GM12878 (cell line): ENCODE measurements around the gene KBTBD8. TPM values are rescaled to one million over a fixed set of nuclear protein-coding genes. Genes with fewer than 3 reads are reported as not detected.

Experiments used
- ATAC-seq: fragments of 200-7000 bp; cut with Tn5 transposase; 3 replicates; pipeline ENCODE4 v1.9.1; 2020; ENCODE audit warnings: mild to moderate bottlenecking, moderate library complexity
- BruUV-seq: library from RNA; stranded (reverse); fragments of 400-500 nt; replicated peaks from 2 replicates; lab custom pipeline; 2021; lab: Mats Ljungman, UMichigan
- CTCF ChIA-PET: fragments of 300-600 bp; sonication (Branson Sonifier 250); formaldehyde crosslinking; extraction: SDS; loops from one replicate; lab custom pipeline; 2021; ENCODE audit warnings: inconsistent platforms; lab: Yijun Ruan, JAX
- POLR2A ChIA-PET: fragments of 350-600 bp; formaldehyde crosslinking; extraction: SDS; loops from one replicate; lab custom pipeline; 2021; ENCODE audit warnings: inconsistent platforms; lab: Charles Lee
- RAD21 ChIA-PET: fragments of 300-600 bp; sonication (Branson Sonifier 250); formaldehyde crosslinking; loops from one replicate; lab custom pipeline; 2023; ENCODE audit warnings: antibody characterized with exemption; ENCODE audit not compliant: unreplicated experiment; lab: Charles Lee
- SMC1A ChIA-PET: fragments of 300-600 bp; sonication (Branson Sonifier 250); formaldehyde crosslinking; loops from one replicate; lab custom pipeline; 2023; ENCODE audit not compliant: unreplicated experiment, uncharacterized antibody; lab: Charles Lee
- DNase-seq: peaks from one replicate; pipeline ENCODE4 v3.0.0-alpha.2; 2011; ENCODE audit warnings: low read depth, low spot score
- FAIRE-seq: peaks from 3 replicates; lab custom pipeline; 2011; peaks lifted over from hg19 to GRCh38; lab: Jason Lieb, UNC
- H2AFZ ChIP-seq: 2 replicates; pipeline ENCODE4 v1.6.0; 2011; ENCODE audit warnings: low read depth, low read length, control low read depth; ENCODE audit not compliant: control insufficient read depth
- H3K27ac ChIP-seq: 2 replicates; pipeline ENCODE4 v1.5.1; 2011; ENCODE audit warnings: control low read depth; ENCODE audit not compliant: control insufficient read depth, insufficient read depth
- H3K27me3 ChIP-seq, 2 experiments: replicated peaks in 1 of 2; 2 replicates each; pipeline versions ENCODE4 v1.6.0 to v1.6.1; 2011; ENCODE audit warnings: low read length in 1 of 2; ENCODE audit not compliant: control insufficient read depth in 2 of 2, insufficient read depth in 2 of 2
- H3K36me3 ChIP-seq, 2 experiments: 2 replicates each; pipeline ENCODE4 v1.5.1; 2011; ENCODE audit warnings: low read length in 1 of 2; ENCODE audit not compliant: control insufficient read depth in 2 of 2, insufficient read depth in 2 of 2
- H3K4me1 ChIP-seq: 2 replicates; pipeline ENCODE4 v1.6.1; 2011; ENCODE audit warnings: mild to moderate bottlenecking, low read length, moderate library complexity, mixed read lengths; ENCODE audit not compliant: control insufficient read depth, insufficient read depth
- H3K4me2 ChIP-seq: 2 replicates; pipeline ENCODE4 v1.6.0; 2011; ENCODE audit warnings: control low read depth; ENCODE audit not compliant: control insufficient read depth, insufficient read depth
- H3K4me3 ChIP-seq: fragments of 200-600 bp; sonication (generic); 2 replicates; pipeline ENCODE4 v1.5.1; 2016
- H3K79me2 ChIP-seq: 2 replicates; pipeline ENCODE4 v1.6.0; 2011; ENCODE audit warnings: low read length; ENCODE audit not compliant: control insufficient read depth, insufficient read depth
- H3K9ac ChIP-seq: 2 replicates; pipeline ENCODE4 v1.8.0; 2011; ENCODE audit warnings: low read length, control low read depth, mixed read lengths; ENCODE audit not compliant: control insufficient read depth, insufficient read depth
- H3K9me3 ChIP-seq: replicated peaks from 3 replicates; pipeline ENCODE4 v1.5.1; 2011; ENCODE audit warnings: mild to moderate bottlenecking, low read length; ENCODE audit not compliant: control insufficient read depth, insufficient read depth
- H4K20me1 ChIP-seq: 2 replicates; pipeline ENCODE4 v1.6.0; 2011; ENCODE audit not compliant: control insufficient read depth, insufficient read depth
- BCL11A ChIP-seq: IDR thresholded peaks from 2 replicates; pipeline ENCODE4 v1.6.1; 2011; ENCODE audit warnings: low read depth, low read length
- CREB1 ChIP-seq: IDR thresholded peaks from 2 replicates; pipeline ENCODE4 v1.6.1; 2012; ENCODE audit warnings: low read depth, mild to moderate bottlenecking, inconsistent platforms
- SMC3 ChIP-seq: IDR thresholded peaks from 2 replicates; pipeline ENCODE4 v1.6.1; 2011; ENCODE audit warnings: low read length, improper control_type of control experiment, borderline replicate concordance
- WGBS: methylation state at CpG from one replicate; pipeline ENCODE4 v1.1.6; 2016; ENCODE audit warnings: low lambda C conversion rate; ENCODE audit not compliant: insufficient replicate concordance, insufficient coverage; ENCODE audit errors: missing lambda C conversion rate; 5-methylcytosine and 5-hydroxymethylcytosine counted together
- in situ Hi-C: fragments of 300-500 bp; cut with MboI; formaldehyde crosslinking; loops from 9 replicates; pipeline ENCODE4 v1.14.3; 2018; ENCODE audit warnings: mixed read lengths
- intact Hi-C: fragments of 100-400 bp; cut with micrococcal nuclease; formaldehyde crosslinking; loops from one replicate; pipeline ENCODE4 v1.14.2; 2022; ENCODE audit not compliant: unreplicated experiment
- polyA plus RNA-seq, 11 experiments: library from polyadenylated mRNA; depleted of rRNA in 4 of 11; unstranded in 6 of 11; stranded (reverse) in 5 of 11; fragments of >200 nt; fragmentation: Nextera tagmentation in 4 of 11; fragmentation: Illumina TruSeq in 1 of 11; extraction: Ambion mirVana in 4 of 11; extraction: Trizol in 1 of 11; gene quantifications; 1 replicate in 1 of 11; 2 replicates in 10 of 11; pipeline versions ENCODE4 v1.2.1 to v1.2.3, GENCODE V29; 2011 to 2016; ENCODE audit warnings: inconsistent platforms in 2 of 11, missing spikeins in 2 of 11, low read depth in 1 of 11
- total RNA-seq, 4 experiments: library from RNA; depleted of rRNA in 3 of 4; stranded (reverse); fragments of >200 nt in 3 of 4; fragmentation: Illumina TruSeq in 1 of 4; extraction: Trizol in 1 of 4; gene quantifications; 2 replicates each; pipeline versions ENCODE4 v1.2.1 to v1.2.3, GENCODE V29; 2013 to 2021
- TF ChIP-seq, protein P1 (sequence below): fragments of 450-650 bp; formaldehyde crosslinking; IDR thresholded peaks from 2 replicates; pipeline ENCODE4 v1.4.0; 2020; ENCODE audit warnings: mild to moderate bottlenecking, moderate library complexity

KBTBD8 gene
- total and polyA plus RNA-seq, 10 of the 15 experiments (the other 5 are each of a cell fraction or from before 2014, with no cell fraction given): 8.5 to 44.4 (median 19.3) TPM

- intact Hi-C loops (no loop called here), in situ Hi-C loops (loop anchor here (10.0 kb wide), 1 partner anchor 1928 kb away; no protein-coding TSS in a partner anchor)
- FAIRE-seq (no peak), DNase-seq (no peak), ATAC-seq (no peak)
- Histone ChIP-seq H3K27me3 (peaks cover 0 to 5% of the 10 kb centered on the region in 2 experiments; a peak in 2 of 4 replicates), H3K27ac (no peak overlapping the region), H2AFZ (no peak overlapping the region), H3K4me3 (no peak overlapping the region), H3K4me1 (no peaks in the 10 kb centered on the region), H3K36me3 (no peaks in the 10 kb centered on the region), H3K4me2 (no peak overlapping the region), H3K9ac (no peak overlapping the region), H4K20me1 (no peaks in the 10 kb centered on the region), H3K79me2 (no peaks in the 10 kb centered on the region), H3K9me3 (no peaks in the 10 kb centered on the region)
- CTCF ChIA-PET: interaction anchor here (1.5 kb wide), 1 partner anchor 15 kb away, joined by 8 read pairs; no protein-coding TSS in a partner anchor
- TF ChIP-seq SMC3 (no peak), BCL11A (no peak)
- POLR2A ChIA-PET: no interaction called here
- WGBS: 18% methylated on average over 4 of the region's 4 CpGs
- RAD21 ChIA-PET: interaction anchor here (1.0 kb wide), 1 partner anchor 18 kb away, joined by 3 read pairs; no protein-coding TSS in a partner anchor
- SMC1A ChIA-PET: no interaction called here
- no TSS peak for BruUV-seq
These were observed 41.4 kb upstream of the KBTBD8 start for GRCh38 chr3:66956742-66957141.

- no peaks in the 10 kb centered on the region for H3K79me2 ChIP-seq
- POLR2A ChIA-PET: no interaction called here
- ATAC-seq: no peak
- DNase-seq: no peak
- SMC1A ChIA-PET: no interaction called here
- no peak overlapping the region for H3K9ac ChIP-seq
- intact Hi-C loops: no loop called here
- no peak overlapping the region for H3K4me2 ChIP-seq
- H3K27me3 ChIP-seq: peaks cover 0 to 6% of the 10 kb centered on the region in 2 experiments; a peak in 2 of 4 replicates
- H3K9me3 ChIP-seq: no peaks in the 10 kb centered on the region
- CTCF ChIA-PET: no interaction called here
- no peaks in the 10 kb centered on the region for H4K20me1 ChIP-seq
- in situ Hi-C loops: loop anchor here (10.0 kb wide), 1 partner anchor 1927 kb away; no protein-coding TSS in a partner anchor
- no TSS peak for BruUV-seq
- no peak overlapping the region for H3K27ac ChIP-seq
- H3K4me3 ChIP-seq: no peak overlapping the region
- RAD21 ChIA-PET: no interaction called here
- 34% methylated on average over 5 of the region's 5 CpGs for WGBS
- no peaks in the 10 kb centered on the region for H3K4me1 ChIP-seq
- FAIRE-seq: no peak
- H3K36me3 ChIP-seq: no peaks in the 10 kb centered on the region
- TF ChIP-seq, protein P1, sequence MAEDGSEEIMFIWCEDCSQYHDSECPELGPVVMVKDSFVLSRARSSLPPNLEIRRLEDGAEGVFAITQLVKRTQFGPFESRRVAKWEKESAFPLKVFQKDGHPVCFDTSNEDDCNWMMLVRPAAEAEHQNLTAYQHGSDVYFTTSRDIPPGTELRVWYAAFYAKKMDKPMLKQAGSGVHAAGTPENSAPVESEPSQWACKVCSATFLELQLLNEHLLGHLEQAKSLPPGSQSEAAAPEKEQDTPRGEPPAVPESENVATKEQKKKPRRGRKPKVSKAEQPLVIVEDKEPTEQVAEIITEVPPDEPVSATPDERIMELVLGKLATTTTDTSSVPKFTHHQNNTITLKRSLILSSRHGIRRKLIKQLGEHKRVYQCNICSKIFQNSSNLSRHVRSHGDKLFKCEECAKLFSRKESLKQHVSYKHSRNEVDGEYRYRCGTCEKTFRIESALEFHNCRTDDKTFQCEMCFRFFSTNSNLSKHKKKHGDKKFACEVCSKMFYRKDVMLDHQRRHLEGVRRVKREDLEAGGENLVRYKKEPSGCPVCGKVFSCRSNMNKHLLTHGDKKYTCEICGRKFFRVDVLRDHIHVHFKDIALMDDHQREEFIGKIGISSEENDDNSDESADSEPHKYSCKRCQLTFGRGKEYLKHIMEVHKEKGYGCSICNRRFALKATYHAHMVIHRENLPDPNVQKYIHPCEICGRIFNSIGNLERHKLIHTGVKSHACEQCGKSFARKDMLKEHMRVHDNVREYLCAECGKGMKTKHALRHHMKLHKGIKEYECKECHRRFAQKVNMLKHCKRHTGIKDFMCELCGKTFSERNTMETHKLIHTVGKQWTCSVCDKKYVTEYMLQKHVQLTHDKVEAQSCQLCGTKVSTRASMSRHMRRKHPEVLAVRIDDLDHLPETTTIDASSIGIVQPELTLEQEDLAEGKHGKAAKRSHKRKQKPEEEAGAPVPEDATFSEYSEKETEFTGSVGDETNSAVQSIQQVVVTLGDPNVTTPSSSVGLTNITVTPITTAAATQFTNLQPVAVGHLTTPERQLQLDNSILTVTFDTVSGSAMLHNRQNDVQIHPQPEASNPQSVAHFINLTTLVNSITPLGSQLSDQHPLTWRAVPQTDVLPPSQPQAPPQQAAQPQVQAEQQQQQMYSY (CRISPR knock-in tag): no peak
- no peak for TF ChIP-seq CREB1
- no peak overlapping the region for H2AFZ ChIP-seq
These were observed 40.7 kb upstream of the KBTBD8 start for GRCh38 chr3:66957367-66957766.
